Measurements from ENCODE around the gene CFAP54.

DNA sequence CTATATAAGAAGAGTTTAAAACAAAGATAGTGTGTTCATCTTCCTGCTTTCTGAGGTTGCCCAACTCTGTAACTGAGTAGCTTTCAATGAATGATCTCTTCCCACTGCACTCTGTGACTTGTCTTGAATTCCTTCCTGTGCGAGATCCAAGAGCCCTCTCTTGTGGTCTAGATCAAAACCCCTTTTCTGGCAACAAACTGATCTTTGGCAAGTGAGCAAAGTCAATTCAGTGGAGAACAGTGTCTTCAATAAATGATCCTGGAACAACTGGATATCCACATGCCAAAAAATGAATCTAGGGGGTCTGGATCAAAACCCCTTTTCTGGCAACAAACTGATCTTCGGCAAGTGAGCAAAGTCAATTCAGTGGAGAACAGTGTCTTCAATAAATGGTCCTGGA is 8.5 kb downstream of the CFAP54 start:
- TF ChIP-seq, protein P1, sequence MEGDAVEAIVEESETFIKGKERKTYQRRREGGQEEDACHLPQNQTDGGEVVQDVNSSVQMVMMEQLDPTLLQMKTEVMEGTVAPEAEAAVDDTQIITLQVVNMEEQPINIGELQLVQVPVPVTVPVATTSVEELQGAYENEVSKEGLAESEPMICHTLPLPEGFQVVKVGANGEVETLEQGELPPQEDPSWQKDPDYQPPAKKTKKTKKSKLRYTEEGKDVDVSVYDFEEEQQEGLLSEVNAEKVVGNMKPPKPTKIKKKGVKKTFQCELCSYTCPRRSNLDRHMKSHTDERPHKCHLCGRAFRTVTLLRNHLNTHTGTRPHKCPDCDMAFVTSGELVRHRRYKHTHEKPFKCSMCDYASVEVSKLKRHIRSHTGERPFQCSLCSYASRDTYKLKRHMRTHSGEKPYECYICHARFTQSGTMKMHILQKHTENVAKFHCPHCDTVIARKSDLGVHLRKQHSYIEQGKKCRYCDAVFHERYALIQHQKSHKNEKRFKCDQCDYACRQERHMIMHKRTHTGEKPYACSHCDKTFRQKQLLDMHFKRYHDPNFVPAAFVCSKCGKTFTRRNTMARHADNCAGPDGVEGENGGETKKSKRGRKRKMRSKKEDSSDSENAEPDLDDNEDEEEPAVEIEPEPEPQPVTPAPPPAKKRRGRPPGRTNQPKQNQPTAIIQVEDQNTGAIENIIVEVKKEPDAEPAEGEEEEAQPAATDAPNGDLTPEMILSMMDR (conservative IDR thresholded peaks at IDR 0.05 in 1 of 2, IDR thresholded peaks at IDR 0.05 in 1 of 2; ENCODE audit: extremely low read depth in 1 of 2, insufficient read depth in 1 of 2, low read depth in 1 of 2, low read length in 2 of 2), result no peak
- no peak for TF ChIP-seq EZH2 (IDR thresholded peaks at IDR 0.05; ENCODE audit: borderline replicate concordance, low read length)

Measured in mammary epithelial cell (primary cell).